GM18907 (cell line): Measurements from ENCODE around the gene IZUMO4.
A peak's percentile ranks its signal among the peaks of the same experiment; 100 is the strongest.
"Not testable (repeated sequence)": the region's sequence is repeated elsewhere in the genome, so short reads cannot be mapped to it uniquely, and the experiment has no call there.

Experiments used
- ATAC-seq: cut with Tn5 transposase; IDR thresholded peaks from one replicate; pipeline ENCODE4 v1.9.1; 2021; ENCODE audit warnings: mild to moderate bottlenecking, moderate library complexity; ENCODE audit not compliant: unreplicated experiment

IZUMO4 gene

DNA sequence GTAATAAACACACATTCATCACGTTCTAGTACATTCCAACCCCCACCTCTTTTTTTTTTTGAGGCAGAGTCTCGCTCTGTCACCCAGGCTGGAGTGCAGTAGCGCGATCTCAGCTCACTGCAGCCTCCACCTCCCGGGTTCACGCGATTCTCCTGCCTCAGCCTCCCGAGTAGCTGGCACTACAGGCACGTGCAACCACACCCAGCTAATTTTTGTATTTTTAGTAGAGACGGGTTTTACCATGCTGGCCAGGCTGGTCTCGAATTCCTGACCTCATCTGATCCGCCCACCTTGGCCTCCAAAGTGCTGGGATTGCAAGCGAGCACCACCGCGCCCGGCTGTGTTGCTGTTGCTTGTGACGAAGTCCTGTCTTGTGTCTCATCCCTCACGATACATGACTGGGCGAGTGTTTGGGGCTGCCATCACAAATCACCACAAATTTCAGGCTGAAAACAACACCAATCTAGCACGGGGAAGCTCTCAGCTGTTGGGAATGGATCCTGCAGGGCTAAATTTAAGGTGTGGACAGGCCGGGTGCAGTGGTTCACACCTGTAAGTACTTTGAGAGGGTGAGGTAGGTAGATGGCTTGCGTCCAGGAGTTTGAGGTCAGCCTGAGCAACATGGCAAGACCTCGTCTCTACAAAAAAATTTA is 16.3 kb upstream of the IZUMO4 start:
- ATAC-seq, result no peak

DNA sequence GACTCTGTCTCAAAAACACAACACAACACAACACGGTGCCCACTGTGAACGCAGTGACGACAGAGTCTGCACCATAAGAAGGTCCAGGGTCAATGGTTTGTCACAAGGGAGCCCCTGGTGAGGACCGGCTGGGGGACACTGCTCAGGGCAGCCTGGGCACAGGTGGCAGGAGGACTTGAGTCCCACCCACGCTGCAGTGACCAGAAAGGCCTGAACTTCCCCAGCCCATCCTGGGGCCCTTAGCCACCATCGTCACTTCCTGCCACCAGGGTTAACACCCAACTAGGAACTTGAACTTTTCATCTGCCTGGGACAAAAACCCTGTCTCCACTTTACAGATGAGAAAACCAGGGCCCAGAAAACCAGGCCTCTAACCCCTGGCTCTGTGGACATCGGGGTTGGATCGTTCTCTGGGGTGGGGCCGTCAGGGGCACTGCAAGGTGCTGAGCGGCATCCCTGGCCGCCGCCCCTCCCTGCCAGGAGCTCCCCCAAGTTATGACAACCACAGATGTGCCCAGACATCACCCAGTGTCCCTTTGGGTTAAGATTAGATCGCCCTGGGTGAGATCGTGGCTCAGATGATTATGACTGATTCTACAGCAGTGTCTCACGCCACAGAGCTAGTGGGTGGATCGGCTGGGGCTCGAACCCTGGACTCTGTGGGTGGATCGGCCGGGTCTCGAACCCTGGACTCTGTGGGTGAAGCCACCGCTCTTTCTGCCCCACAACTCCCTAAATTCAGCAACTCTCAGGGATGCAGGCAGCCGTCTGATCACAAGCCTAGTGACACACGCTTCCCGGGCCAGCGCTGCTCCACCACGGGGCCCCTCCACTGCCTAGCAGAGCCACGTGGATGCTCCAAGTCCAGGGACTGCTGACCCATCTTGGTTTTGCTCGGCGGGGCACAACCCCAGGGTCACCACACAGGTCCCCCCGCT is 14.6 kb upstream of the IZUMO4 start:
- ATAC-seq, result no peak

DNA sequence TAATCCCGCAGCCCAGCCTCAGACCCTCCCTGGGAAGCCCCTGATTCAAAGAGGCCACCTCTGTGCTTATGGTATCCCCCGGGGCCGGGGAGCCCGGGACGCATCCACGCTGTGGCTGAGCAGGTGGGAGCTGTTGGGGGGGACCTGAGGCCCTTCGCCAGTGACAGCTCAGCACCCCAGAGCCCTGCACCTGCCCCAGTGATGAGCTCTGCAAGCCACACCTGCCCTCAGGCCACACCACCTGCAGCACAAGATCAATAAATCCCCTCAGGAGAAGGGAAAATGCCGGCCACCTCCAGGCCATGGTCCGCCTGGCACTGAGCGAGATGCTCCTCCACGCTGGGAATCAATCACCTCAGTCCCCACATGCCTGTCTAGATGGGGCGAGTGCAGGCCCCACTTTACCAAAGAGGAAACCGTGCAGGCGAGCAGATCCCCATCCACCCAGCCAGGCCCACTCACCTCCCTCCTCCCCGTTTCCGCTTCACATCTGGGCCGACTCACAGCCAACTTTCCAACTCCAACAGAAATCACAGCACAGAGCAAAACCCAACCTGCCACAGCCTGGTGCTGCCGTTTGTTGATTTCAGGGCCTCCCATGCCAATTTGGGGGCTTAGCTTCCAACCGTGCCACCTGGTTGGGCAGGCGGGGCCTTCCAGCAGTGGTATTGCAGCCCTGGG is 13.4 kb upstream of the IZUMO4 start:
- ATAC-seq, result no peak

GRCh38 chr19:2084993-2085720 is 11.6 kb upstream of the IZUMO4 start:
- peak; percentile 33 for ATAC-seq

GRCh38 chr19:2086695-2087620 is 9.8 kb upstream of the IZUMO4 start:
- ATAC-seq, result peak; percentile 16

DNA sequence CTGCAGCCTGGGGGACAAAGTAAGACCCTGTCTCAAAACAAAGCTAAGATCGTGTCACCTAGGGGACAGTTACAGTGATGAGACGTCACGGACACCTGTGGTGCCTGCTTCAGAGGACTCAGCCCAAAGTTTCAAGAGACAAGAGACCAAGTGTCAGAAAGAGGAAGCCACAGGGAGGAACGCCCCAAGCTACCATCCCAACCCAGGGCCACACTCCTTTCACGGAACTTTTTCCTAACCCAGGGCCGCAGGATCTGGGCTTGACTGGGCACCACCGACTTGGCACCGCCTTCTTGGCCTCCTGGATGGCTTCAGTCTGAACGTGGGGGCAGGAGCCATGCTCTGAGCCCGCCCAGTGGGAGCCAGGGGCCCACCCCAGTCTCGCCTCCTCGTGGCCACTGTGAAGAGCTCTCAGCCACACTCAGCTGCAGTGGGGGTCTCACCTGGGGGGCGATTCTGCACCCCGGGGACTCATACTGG is 9.1 kb upstream of the IZUMO4 start:
- ATAC-seq, result no peak

GRCh38 chr19:2089001-2089711 is 7.6 kb upstream of the IZUMO4 start:
- peak; percentile 10 for ATAC-seq

- peak; percentile 7 for ATAC-seq
Observed at GRCh38 chr19:2089727-2090053, 7.0 kb upstream of the IZUMO4 start.

DNA sequence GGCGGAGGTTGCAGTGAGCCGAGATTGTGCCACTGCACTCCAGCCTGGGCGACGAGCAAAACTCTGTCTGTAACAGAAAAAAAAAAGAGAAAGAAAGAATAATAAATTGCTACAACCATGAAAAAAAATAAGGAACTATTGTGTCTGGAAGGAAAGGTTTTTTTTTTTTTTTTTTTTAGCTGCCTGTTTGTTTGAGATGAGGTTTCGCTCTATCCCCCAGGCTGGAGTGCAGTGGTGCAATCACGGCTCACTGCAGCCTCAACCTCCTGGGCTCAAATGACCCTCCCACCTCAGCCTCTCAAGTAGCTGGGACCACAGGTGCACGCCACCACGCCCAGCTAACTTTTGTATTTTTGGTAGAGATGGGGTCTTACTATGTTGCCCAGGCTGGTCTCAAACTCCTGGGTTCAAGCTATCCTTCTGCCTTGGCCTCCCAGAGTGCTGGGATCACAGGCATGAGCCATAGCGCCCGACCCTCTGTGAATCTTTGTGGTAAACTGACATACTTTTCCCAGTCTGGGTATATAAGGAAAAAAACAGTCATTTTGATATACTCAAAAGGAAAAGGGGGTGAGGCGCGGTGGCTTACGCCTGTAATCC is 4.7 kb upstream of the IZUMO4 start:
- not testable (repeated sequence) for ATAC-seq

- ATAC-seq, result peak; percentile 41
Observed at GRCh38 chr19:2096034-2096479, 658 bp upstream of the IZUMO4 start, which contains the start of gene MOB3A. Gene MOB3A, minus strand, starts transcription at chr19:2096326. Its CDS starts 17,766 bp downstream, at chr19:2078560.

DNA sequence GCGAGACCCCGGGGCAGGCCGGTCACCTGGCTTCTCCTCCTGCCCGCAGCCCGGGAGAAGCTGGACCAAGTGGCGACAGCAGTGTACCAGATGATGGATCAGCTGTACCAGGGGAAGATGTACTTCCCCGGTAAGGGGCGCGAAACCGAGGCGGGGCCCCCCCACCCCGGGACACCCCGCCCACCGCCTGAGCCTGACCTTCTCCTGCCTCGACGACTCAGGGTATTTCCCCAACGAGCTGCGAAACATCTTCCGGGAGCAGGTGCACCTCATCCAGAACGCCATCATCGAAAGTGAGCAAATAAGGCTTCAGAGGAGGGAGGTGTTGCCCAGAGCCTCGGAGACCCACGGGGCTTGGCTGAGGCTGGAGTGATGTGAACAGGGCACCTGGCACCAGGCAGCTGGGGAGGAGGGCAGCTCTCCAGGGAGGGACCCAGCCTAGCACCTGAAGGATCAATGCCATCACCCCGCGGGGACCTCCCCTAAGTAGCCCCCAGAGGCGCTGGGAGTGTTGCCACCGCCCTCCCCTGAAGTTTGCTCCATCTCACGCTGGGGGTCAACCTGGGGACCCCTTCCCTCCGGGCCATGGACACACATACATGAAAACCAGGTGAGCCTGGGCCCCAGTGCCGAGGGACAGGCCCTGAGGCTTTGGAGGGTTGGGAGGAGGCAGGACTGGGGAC is 629 bp downstream of the IZUMO4 start:
- ATAC-seq, result peak; percentile 0

DNA sequence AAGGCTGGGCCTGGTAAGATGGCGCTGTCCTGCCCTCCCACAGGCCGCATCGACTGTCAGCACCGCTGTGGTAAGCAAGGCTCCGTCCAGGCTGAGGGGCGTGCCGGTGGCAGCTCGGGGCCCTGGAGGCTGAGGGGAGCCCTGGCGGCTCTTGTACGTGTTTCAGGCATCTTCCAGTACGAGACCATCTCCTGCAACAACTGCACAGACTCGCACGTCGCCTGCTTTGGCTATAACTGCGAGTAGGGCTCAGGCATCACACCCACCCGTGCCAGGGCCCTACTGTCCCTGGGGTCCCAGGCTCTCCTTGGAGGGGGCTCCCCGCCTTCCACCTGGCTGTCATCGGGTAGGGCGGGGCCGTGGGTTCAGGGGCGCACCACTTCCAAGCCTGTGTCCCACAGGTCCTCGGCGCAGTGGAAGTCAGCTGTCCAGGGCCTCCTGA is 1.2 kb downstream of the IZUMO4 start:
- no peak for ATAC-seq

GRCh38 chr19:2099054-2099501 is 2.4 kb downstream of the IZUMO4 start:
- ATAC-seq, result no peak

- ATAC-seq, result no peak
Observed at GRCh38 chr19:2099937-2100718, 3.4 kb downstream of the IZUMO4 start.

DNA sequence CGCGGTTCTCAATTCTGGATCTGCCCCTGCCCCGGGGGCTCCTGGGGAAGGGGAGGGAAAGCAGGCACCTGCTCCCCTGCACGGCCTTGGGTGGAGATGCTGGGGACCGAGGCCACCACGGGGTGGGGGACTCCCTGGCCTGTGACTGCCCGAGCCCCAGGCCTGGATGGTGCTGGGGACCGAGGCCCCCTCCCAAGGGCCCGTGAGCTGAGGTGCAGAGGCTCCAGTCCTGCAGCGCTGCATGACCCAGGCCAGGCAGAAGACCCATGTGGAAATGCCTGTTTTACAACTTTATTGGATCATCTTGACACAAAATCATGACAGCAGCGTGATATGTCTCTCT is 4.0 kb downstream of the IZUMO4 start:
- no peak for ATAC-seq

- ATAC-seq, result no peak
Observed at GRCh38 chr19:2101417-2102335, 5.0 kb downstream of the IZUMO4 start.
